GM23338 (cell line): Measurements from ENCODE around the gene FLVCR1.
A peak's percentile ranks its signal among the peaks of the same experiment; 100 is the strongest.

Experiments
- CTCF ChIP-seq, 2 experiments: fragments of 200-600 bp in 1 of 2; sonication (generic) in 1 of 2; conservative IDR thresholded peaks; 2 replicates each; pipeline versions ENCODE4 v1.5.1 to v1.6.1; 2016 to 2017; ENCODE audit warnings: antibody characterized with exemption in 2 of 2, low read depth in 2 of 2, mild to moderate bottlenecking in 2 of 2, moderate library complexity in 1 of 2
- EZH2 ChIP-seq: fragments of 200-600 bp; sonication (generic); IDR thresholded peaks from one replicate; pipeline ENCODE4 v1.8.0; 2017; ENCODE audit warnings: antibody characterized with exemption, mild to moderate bottlenecking, low read depth; ENCODE audit not compliant: unreplicated experiment
- NANOG ChIP-seq: IDR thresholded peaks from 2 replicates; pipeline ENCODE4 v1.6.1; 2016; ENCODE audit warnings: antibody characterized with exemption, borderline replicate concordance
- REST ChIP-seq: IDR thresholded peaks from one replicate; pipeline ENCODE4 v1.6.1; 2018; ENCODE audit warnings: antibody characterized with exemption; ENCODE audit not compliant: unreplicated experiment
- ZNF114 ChIP-seq: fragments of 250-450 bp; sonication (Bioruptor Pico); IDR thresholded peaks from 2 replicates; pipeline ENCODE4 v1.5.0; 2020; ENCODE audit warnings: mild to moderate bottlenecking, moderate library complexity
- ZNF331 ChIP-seq: fragments of 250-450 bp; sonication (Bioruptor Pico); IDR thresholded peaks from 2 replicates; pipeline ENCODE4 v1.5.0; 2020; ENCODE audit warnings: low read depth, mild to moderate bottlenecking, moderate library complexity

GRCh38 chr1:212814537-212815334 is 43.3 kb upstream of the FLVCR1 start:
- TF ChIP-seq NANOG (no peak), ZNF114 (CRISPR knock-in tag) (no peak), CTCF (conservative IDR thresholded peaks at IDR 0.05; ENCODE audit: low read depth in 2 of 2) (peak; percentile 36 to 57), ZNF331 (CRISPR knock-in tag) (no peak), EZH2 (no peak), REST (no peak)
